T-helper 1 cell (primary cell): Measurements from ENCODE around the gene SCN1B.
"Not testable (repeated sequence)": the region's sequence is repeated elsewhere in the genome, so short reads cannot be mapped to it uniquely, and the experiment has no call there.

Experiments
- DNase-seq, 5 donors: peaks; one replicate each; pipeline ENCODE4 v3.0.0-alpha.2; 2012 to 2020

SCN1B gene

DNA sequence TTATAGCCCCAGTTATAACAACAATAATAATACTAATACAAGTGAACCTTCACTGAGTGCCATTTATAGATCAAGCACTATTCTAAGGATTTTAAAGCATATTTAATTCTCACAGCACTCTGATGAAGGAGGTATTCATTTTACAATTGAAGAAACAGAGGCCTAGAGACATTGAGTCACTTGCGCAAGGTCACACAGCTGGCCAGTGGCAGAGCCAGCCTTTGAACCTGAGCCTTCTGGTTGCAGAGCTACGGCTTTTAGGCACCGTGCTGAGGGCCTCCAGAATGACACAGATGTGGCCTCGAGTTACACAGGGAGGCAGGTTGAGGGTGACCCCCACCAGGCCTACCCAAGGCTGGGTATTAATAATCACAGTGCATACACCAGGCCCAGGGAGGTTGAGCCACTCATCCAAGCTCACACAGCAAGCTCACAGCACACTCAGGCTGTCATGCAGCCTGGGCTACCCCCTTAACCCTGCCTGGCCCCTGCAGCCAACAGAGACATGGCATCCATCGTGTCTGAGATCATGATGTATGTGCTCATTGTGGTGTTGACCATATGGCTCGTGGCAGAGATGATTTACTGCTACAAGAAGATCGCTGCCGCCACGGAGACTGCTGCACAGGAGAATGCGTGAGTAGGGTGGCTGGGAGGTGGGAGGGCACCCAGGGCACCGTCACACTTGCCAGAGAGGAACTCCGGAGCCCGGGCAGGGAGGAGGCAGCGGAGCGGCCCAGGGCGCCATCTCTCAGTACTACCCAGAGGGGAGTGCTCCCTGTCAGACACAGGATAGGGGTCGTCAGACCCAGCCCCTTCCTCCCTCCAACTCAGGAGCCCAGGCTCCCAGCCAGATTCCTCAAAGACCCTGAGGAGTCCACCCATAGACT is 8.6 kb downstream of the SCN1B start:
- DNase-seq = no peak

GRCh38 chr19:35039881-35040825 is 9.9 kb downstream of the SCN1B start:
- no peak for DNase-seq

GRCh38 chr19:35040826-35041547 is 10.7 kb downstream of the SCN1B start:
- DNase-seq = no peak

DNA sequence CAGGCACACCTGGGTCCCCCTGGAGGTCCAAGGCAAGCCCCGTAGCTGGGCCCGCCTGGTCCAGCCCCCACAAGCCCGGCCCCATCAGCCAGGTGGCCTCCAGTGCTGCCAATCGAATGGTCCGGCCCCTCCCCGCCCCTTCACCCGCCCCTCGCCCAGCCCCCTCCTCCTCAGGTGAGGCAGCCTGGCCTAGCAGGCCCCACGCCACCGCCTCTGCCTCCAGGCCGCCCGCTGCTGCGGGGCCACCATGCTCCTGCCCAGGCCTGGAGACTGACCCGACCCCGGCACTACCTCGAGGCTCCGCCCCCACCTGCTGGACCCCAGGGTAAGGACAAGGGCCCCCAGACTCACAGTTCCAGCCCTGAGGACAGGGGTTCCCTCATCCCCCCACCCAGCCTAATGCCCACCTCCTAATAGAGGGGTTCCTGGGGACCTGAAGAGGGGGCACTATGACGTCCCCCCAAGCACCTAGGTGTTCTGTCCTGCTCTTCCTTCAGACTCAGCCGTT is 11.3 kb downstream of the SCN1B start, which contains the start of gene HPN:
Gene HPN (plus strand): TSS at position 174 of the 508 bp plus-strand sequence. CDS start 786 bp downstream, outside the sequence.
- DNase-seq = no peak

DNA sequence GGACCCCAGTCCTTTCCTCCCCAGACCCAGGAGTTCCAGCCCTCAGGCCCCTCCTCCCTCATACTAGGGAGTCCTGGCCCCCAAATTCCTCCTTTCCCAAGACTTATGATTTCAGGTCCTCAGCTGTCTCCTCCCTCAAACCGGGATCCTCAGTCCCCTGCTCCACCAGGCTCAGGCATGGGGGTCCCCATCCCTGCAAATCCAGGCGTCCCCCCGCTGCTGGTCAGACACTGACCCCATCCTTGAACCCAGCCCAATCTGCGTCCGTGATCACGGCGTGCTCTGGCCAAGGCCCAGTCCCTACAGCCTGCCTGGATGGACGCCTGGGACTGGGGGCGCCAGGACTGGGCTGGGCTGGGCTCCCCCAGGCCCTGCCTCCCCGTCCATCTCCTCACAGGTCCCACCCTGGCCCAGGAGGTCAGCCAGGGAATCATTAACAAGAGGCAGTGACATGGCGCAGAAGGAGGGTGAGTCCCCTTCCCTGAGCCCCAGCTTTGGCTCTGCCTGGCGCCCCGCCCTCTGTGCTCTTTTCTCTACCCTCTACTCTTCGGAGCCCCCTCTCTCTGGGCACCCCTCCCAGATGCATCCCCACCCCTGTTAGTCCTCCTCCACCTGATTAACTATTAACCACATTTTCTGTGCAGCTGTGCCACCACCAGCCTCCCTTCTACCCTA is 11.9 kb downstream of the SCN1B start:
- DNase-seq = no peak

DNA sequence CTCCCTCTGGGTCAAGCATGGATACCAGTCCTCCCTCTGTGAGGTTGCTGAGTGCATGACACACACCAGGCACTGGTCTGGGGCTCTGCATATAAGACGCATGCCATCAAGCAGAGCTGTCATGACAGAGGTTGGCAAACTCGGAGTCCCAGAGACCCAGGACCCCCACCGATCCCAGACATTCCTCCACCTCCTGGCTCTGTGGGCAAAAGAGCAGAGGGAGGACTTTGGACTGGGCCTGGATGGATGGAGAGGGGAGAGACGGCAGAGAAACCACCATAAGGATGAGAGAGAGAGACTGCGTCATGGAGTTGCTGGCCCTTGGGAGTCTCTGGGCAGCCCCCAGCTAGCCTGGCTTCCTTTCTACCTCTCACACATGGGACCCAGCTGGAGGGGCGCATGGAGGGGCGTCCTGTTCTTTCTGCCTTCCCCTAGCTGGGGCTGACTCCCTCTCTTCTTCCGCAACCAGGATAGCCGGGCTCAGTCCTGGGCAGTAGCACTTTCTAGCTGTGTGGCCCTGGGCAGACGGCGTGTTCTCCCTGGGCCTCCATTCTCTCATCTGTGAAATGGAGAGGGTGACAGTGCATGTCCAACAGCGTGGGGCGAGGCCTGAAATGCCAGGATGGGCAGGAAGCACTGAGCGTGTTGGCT is 12.8 kb downstream of the SCN1B start:
- DNase-seq = no peak

DNA sequence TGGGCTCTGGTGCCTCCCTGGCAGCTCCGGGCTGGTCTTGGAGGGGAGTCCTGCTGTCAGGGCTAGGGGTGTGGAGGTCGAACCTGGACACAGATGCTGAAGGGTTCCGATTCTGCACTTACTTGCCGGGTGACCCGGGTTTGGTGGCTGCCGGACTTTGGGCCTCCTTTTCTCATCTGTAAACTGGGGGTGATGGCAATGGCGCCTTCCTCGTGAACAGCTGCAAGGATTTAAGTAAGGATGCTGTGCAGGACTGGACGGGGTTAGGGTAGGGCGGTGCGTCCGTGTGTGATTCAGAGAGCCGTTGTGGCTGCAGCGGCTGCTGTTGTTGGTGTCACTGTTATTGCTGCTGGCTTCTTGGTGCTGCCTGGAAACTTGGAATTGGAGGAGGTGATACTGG is 13.6 kb downstream of the SCN1B start:
- no peak for DNase-seq

- DNase-seq = peak in 4 of 5 donors; percentile 36 to 58 (median 42)
These were observed 14.2 kb downstream of the SCN1B start for GRCh38 chr19:35044317-35045117.

- peak in 2 of 5 donors; percentile 12 to 60 for DNase-seq
These were observed 15.5 kb downstream of the SCN1B start for GRCh38 chr19:35045667-35046300.

GRCh38 chr19:35046461-35046860 is 16.2 kb downstream of the SCN1B start:
- no peak for DNase-seq

- DNase-seq = no peak
These were observed 18.7 kb downstream of the SCN1B start for GRCh38 chr19:35048911-35049411.

GRCh38 chr19:35049456-35049855 is 19.2 kb downstream of the SCN1B start:
- DNase-seq = no peak

GRCh38 chr19:35050662-35051061 is 20.4 kb downstream of the SCN1B start:
- not testable (repeated sequence) for DNase-seq

GRCh38 chr19:35051268-35051667 is 21.0 kb downstream of the SCN1B start:
- not testable (repeated sequence) for DNase-seq

- DNase-seq = no peak
These were observed 21.5 kb downstream of the SCN1B start for GRCh38 chr19:35051796-35052195.

GRCh38 chr19:35052599-35053190 is 22.4 kb downstream of the SCN1B start:
- no peak for DNase-seq

DNA sequence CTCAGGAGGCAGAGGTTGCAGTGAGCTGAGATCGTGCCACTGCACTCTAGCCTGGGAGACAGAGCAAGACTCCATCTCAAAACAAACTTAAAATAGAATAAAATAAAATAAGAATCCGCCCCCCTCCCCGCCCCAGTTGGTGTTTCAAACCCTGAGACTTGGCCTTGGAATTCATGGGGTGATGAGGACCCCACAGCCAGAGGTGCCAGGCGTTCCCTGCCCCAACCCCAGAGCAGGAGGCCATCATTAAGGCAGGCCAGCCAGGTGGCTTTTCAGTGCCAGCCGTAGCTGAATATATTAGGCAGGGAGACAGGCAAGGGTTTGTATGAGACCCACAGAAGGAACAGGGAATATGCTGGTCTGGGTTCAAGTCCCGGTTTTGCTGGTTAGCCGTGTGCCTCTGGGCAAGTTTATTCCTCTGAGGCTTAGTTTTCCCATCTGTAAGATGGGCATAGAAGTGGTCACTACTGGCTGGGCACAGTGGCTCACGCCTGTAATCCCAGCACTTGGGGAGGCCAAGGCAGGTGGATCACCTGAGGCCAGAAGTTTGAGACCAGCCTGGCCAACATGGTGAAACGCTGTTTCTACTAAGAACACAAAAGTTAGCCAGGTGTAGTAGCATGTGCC is 23.5 kb downstream of the SCN1B start:
- DNase-seq = no peak

- no peak for DNase-seq
These were observed 24.4 kb downstream of the SCN1B start for GRCh38 chr19:35054626-35055025.

DNA sequence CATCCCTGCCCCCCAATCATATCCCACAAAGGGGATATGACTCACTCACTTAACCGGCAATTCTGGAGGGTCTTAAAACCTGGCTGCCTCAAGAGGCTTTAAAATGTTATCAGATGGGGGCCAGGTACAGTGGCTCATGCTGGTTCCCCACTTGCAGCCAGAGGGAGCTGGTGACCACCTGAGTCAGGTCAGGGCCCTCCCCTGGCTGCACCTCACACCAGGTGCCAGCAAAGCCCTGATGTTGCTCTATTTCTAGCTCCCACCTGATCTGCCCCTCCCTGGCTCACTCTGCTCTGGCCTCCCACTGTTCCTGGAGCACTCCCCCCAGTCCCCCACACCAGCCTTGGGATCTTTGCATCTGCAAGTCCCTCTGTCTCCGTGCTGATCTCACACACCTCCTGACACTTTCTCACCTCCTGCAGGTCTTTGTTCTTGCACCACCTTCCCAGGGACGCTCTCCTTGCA is 25.5 kb downstream of the SCN1B start:
- no peak for DNase-seq
